ENCODE data around the gene EFNA4. TPM values are rescaled to one million over a fixed set of nuclear protein-coding genes. Genes with fewer than 3 reads are reported as not detected.
A peak's percentile ranks its signal among the peaks of the same experiment; 100 is the strongest.

The EFNA4 gene
- total and polyA plus RNA-seq, 9 of the 15 experiments (the other 6 are each of a cell fraction or from before 2014, with no cell fraction given) = 0.68 to 7.4 (median 6.1) TPM

GRCh38 chr1:155051342-155051776 is 12.2 kb upstream of the EFNA4 start (continued):
- TF ChIP-seq GTF3C2 (IDR thresholded peaks at IDR 0.05; ENCODE audit: borderline replicate concordance, extremely low read depth, insufficient read length) (no peak), CLOCK (CRISPR knock-in tag; IDR thresholded peaks at IDR 0.05; ENCODE audit: borderline replicate concordance) (no peak), CTBP1 (IDR thresholded peaks at IDR 0.05; ENCODE audit: borderline replicate concordance) (no peak; the same call in 1 of the 2 replicates), PHF8 (IDR thresholded peaks at IDR 0.05; ENCODE audit: borderline replicate concordance, low read length) (peak; percentile 56; the same call in 1 of the 2 replicates), RFX5 (IDR thresholded peaks at IDR 0.05; ENCODE audit: low read depth, low read length) (no peak), CHD7 (IDR thresholded peaks at IDR 0.05; ENCODE audit: low read depth, low read length) (no peak), THRAP3 (IDR thresholded peaks at IDR 0.05; ENCODE audit: borderline replicate concordance) (no peak), HNRNPH1 (optimal IDR thresholded peaks at IDR 0.05; ENCODE audit: low read depth, low read length) (no peak), RBM39 (optimal IDR thresholded peaks at IDR 0.05; ENCODE audit: low read depth, low read length) (no peak), TGIF2 (CRISPR knock-in tag; IDR thresholded peaks at IDR 0.05) (no peak), MCM3 (IDR thresholded peaks at IDR 0.05) (no peak)

Measured in K562 (cell line).